Activated CD4-positive, alpha-beta T cell treated with anti-CD3 and anti-CD28 coated beads for 48 hours (primary cell): ENCODE results near the gene ETS1.

ENCODE experiments used
- DNase-seq: peaks from one replicate; pipeline ENCODE4 v3.0.0-alpha.2; 2020

The ETS1 gene

GRCh38 chr11:128498721-128499245, 88.6 kb downstream of the ETS1 start:
- DNase-seq = no peak

GRCh38 chr11:128497776-128498095, 89.6 kb downstream of the ETS1 start:
- DNase-seq = no peak

DNA sequence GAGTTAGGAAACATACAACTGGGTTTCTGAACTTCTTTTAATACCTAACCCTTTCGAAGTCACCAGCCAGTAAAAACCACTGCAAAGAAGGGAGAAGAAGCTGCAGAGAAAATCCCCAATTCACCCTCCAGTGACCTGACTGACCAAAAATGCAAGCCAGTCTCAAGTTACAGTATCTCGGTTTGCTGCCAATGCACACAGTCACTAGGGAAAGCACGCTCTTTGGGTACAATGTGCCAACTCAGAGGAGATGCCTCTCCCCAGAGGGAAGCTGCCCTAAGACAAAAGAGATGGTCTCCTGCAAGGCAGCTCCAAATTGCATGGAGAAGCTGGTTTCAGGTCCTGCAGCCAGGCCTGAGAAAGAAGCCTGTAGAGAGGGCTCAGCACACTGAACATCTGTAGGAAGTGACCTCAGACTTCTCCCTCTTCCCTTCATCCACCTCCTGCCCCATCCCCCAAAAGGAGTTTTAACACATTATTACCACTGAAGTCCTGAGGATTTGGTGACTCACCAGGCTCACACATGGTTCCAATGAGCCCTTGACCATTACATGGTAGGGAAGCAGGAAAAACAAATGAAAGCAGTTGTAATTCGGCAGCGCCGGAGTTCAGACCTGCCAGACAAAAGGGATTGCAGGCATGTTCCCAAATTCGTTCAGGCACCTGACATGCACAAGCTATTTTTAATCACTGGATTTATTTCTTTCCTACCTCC, 90.1 kb downstream of the ETS1 start:
- no peak for DNase-seq

DNA sequence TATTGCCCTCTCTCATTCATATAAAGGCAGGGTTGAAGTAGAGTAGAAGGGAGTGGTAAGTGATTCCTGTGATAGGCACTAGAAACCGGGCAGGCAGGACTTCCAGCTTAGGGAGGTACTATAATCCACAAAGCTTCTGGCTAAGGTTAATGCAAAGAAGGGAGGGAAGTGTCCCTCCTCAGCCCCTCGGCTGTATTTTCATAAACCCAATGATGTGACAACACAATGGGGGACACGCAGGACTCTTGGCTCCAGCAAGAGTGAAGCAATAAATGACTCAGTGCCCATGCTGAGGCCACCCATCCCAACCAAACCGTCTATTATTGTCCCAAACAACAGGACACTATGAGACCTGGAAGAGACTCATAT, 90.7 kb downstream of the ETS1 start:
- DNase-seq = no peak

GRCh38 chr11:128496249-128496648, 91.1 kb downstream of the ETS1 start:
- DNase-seq = no peak

GRCh38 chr11:128494418-128495332, 92.7 kb downstream of the ETS1 start:
- DNase-seq = no peak

DNA sequence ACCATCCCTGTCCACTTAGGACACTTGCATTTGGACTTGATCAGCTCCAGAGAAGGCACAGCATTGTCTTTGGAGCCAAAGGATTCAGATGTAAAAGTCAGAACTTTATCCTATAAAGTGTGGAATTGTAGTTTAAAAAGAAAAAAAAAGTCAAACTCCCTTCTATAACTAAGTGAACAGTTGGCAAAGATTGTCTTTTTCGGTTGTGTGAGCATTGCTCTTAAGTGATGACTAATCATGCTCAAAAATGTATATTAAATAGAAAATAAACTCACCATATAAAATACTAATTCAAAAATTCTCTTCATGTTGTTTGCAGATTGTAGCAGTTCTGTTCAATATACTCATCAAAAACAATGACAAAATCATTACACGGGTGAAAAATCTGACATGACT, 93.8 kb downstream of the ETS1 start:
- DNase-seq = no peak

- DNase-seq = peak; percentile 54
Measured at GRCh38 chr11:128492903-128493569, 94.3 kb downstream of the ETS1 start.

DNA sequence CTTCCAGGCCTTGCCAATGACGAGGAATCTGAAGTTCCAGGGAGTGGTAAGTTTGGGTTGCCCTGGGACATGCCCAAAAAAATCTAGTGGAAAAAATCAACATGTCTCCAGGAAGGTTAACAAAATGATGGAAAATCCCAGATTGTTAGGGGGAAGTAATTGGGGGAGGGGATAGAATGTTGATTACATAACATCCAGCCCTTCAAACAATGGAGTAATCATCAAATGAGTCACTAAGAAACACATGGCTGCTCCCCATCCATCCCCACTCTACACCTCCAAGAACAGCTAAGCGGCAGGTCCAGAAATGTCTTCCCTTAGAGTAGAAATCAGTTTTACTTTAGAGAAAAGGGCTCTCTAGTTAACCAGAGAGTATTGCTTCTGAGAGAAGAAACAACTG, 94.9 kb downstream of the ETS1 start:
- DNase-seq = no peak

GRCh38 chr11:128491195-128491936, 96.0 kb downstream of the ETS1 start:
- no peak for DNase-seq

- no peak for DNase-seq
Measured at GRCh38 chr11:128490092-128490491, 97.3 kb downstream of the ETS1 start.

GRCh38 chr11:128488471-128488870, 98.9 kb downstream of the ETS1 start:
- DNase-seq = peak; percentile 58

DNA sequence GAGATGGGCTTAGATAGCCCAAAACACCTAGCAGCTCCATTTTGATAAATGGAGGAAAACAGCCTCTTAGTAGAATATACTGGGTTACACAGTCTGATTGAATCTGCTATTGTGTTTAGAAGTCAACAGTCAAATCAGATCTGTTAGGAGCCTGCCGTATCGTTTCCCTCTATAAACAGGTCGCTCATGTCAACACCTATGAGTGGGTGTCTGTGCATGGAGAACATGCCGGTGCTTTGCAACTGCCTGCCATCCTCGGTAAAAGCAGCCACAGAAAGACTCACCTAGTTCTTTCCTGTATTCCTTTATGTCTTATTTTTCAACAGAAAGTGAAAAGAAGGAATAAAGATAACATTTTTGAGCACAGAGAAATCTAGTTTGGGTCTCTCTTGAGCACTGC, 99.4 kb downstream of the ETS1 start:
- no peak for DNase-seq

GRCh38 chr11:128484172-128484571, 103.2 kb downstream of the ETS1 start:
- DNase-seq = no peak

- no peak for DNase-seq
Measured at GRCh38 chr11:128483211-128483788, 104.1 kb downstream of the ETS1 start.

DNA sequence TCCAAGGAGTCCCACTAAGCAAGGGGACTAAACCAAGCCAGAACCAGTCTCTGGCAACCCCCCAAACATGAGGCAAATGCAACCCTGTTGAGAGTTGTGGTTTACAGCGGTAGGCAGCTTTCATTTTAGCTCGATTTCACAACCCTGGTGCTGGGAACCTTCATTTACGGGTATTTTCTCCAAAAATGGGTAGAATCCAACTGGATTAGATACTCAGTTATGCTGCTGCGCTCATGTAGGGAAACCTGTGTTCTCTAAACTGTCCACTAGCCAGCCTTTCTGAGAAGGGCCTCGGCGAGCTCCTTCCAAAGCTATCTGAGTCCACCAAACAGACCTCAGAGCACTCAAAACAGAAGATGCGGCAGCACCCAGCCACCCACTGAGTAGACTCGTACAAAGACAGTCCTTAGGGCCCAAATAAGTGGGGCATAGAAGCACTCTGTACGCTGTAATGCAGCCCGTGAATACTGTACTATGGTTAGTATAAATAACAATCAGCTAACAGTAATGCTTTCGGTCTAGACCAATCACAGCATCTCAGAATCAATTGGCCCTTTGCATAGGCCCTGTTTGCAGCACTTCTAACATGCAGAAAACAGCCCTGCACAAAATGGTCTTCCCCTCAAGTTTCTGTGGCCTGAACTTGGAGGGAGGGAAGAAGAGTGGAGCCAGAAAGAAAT, 104.7 kb downstream of the ETS1 start:
- peak; percentile 67 for DNase-seq

GRCh38 chr11:128482092-128482491, 105.3 kb downstream of the ETS1 start:
- no peak for DNase-seq

DNA sequence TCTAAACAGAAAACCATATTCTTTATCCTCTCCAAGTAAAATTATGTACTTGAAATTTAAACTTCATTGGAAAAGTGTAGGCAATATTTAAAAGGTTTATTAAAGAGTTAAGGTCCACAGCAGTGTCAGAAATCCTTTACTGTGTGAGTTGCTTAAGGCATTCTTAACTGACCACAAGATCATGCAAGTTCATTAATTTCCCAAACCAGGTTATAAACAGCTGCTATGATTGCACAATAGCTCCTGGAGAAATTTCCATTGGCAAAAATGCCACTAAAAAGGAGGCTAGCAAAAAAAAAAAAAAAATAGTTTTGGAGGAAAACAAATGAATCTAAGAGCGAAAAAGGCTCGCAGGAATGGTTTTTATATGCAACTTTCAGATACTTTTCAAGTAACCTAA, 106.2 kb downstream of the ETS1 start:
- DNase-seq = no peak

- no peak for DNase-seq
Measured at GRCh38 chr11:128480665-128481064, 106.7 kb downstream of the ETS1 start.

DNA sequence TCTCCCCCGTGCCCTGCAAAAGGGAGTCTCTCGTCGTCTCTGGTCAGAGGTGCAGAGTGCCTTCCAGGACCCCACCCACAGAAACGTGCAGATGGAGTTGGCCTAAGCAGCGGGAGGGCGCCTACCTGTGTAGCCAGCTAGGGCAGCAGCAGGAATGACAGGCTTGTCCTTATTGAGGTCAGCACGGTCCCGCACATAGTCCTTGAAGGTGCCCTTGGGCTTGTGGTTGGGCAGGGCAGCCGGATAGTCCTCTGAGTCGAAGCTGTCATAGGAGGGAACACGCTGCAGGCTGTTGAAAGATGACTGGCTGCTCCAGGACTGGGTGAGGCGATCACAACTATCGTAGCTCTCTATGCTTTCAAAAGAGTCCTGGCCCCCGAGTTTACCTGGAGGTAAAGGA, 107.3 kb downstream of the ETS1 start:
- DNase-seq = peak; percentile 40

GRCh38 chr11:128479144-128479543, 108.2 kb downstream of the ETS1 start:
- no peak for DNase-seq

DNA sequence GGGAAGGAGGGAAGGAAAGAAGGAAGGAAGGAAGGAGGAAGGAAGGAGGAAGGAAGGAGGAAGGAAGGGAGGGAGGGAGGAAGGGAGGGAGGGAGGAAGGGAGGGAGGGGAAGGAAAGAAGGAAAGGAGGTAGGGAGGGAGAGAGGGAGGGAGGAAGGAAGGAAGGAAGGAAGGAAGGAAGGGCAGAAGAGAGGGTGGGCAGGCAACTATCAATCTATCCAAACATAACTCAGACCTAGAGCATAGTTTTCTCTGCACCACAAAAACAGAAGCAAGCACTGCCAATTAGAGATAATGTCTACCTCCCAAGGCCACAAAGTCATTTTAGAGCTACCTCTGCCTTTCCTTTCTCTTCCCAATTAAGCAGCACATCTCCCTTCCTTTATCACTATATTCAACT, 109.1 kb downstream of the ETS1 start:
- no peak for DNase-seq
